HG02678 (cell line): ENCODE results near the gene AGBL4.

Experiments
- ATAC-seq: cut with Tn5 transposase; IDR thresholded peaks from one replicate; pipeline ENCODE4 v1.9.1; 2021; ENCODE audit warnings: mild to moderate bottlenecking, moderate library complexity; ENCODE audit not compliant: unreplicated experiment

AGBL4 gene

GRCh38 chr1:48568501-48568900 lies 1455.3 kb downstream of the AGBL4 start:
- no peak for ATAC-seq

- ATAC-seq, result no peak
These were observed 1457.3 kb downstream of the AGBL4 start for GRCh38 chr1:48566492-48566891.

- no peak for ATAC-seq
These were observed 1460.7 kb downstream of the AGBL4 start for GRCh38 chr1:48563021-48563420.

GRCh38 chr1:48561444-48561843 lies 1462.3 kb downstream of the AGBL4 start:
- ATAC-seq, result no peak

GRCh38 chr1:48560577-48560976 lies 1463.2 kb downstream of the AGBL4 start:
- ATAC-seq, result no peak

- no peak for ATAC-seq
These were observed 1463.6 kb downstream of the AGBL4 start for GRCh38 chr1:48560116-48560515.

- no peak for ATAC-seq
These were observed 1465.4 kb downstream of the AGBL4 start for GRCh38 chr1:48558366-48558765.

- ATAC-seq, result no peak
These were observed 1467.4 kb downstream of the AGBL4 start for GRCh38 chr1:48556186-48556850.

GRCh38 chr1:48555271-48555670 lies 1468.5 kb downstream of the AGBL4 start:
- no peak for ATAC-seq

- no peak for ATAC-seq
These were observed 1470.7 kb downstream of the AGBL4 start for GRCh38 chr1:48552903-48553606.

GRCh38 chr1:48552420-48552819 lies 1471.3 kb downstream of the AGBL4 start:
- ATAC-seq, result peak; percentile 61

- ATAC-seq, result no peak
These were observed 1474.8 kb downstream of the AGBL4 start for GRCh38 chr1:48548985-48549384.

GRCh38 chr1:48547561-48548220 lies 1476.1 kb downstream of the AGBL4 start:
- ATAC-seq, result no peak

GRCh38 chr1:48543854-48544253 lies 1479.9 kb downstream of the AGBL4 start:
- ATAC-seq, result no peak

GRCh38 chr1:48540587-48540986 lies 1483.2 kb downstream of the AGBL4 start:
- no peak for ATAC-seq

- ATAC-seq, result no peak
These were observed 1487.3 kb downstream of the AGBL4 start for GRCh38 chr1:48536477-48536876.

- no peak for ATAC-seq
These were observed 1490.8 kb downstream of the AGBL4 start for GRCh38 chr1:48532976-48533375.

- ATAC-seq, result peak; percentile 51
These were observed 1492.9 kb downstream of the AGBL4 start for GRCh38 chr1:48530727-48531351.

- no peak for ATAC-seq
These were observed 1496.7 kb downstream of the AGBL4 start for GRCh38 chr1:48527051-48527450.

GRCh38 chr1:48526008-48526710 lies 1497.6 kb downstream of the AGBL4 start:
- ATAC-seq, result no peak

- ATAC-seq, result no peak
These were observed 1498.8 kb downstream of the AGBL4 start for GRCh38 chr1:48524892-48525467.
